Testis (tissue), 5 donors: Measurements from ENCODE around the gene CCR6. TPM values are rescaled to one million over a fixed set of nuclear protein-coding genes. Genes with fewer than 3 reads are reported as not detected.

Experiments used
- DNase-seq: peaks from one replicate; pipeline ENCODE4 v3.0.0-alpha.2; 2019
- H3K27ac ChIP-seq, 2 donors: fragments of 200-600 bp; sonication (generic); one replicate each; pipeline ENCODE4 v1.5.1; 2019
- H3K27me3 ChIP-seq: fragments of 200-600 bp; sonication (generic); one replicate; pipeline ENCODE4 v1.5.1; 2019
- H3K36me3 ChIP-seq: fragments of 200-600 bp; sonication (generic); one replicate; pipeline ENCODE4 v1.5.1; 2017; ENCODE audit warnings: low read depth; ENCODE audit errors: missing control alignments
- H3K4me1 ChIP-seq: fragments of 200-600 bp; sonication (generic); one replicate; pipeline ENCODE4 v1.5.1; 2019
- H3K4me3 ChIP-seq, 2 donors: fragments of 200-600 bp; sonication (generic); one replicate each; pipeline ENCODE4 v1.5.1; 2017 to 2019
- H3K9me3 ChIP-seq: fragments of 200-600 bp; sonication (generic); one replicate; pipeline ENCODE4 v1.5.1; 2017
- CTCF ChIP-seq, 3 experiments: fragments of 450-650 bp in 2 of 3; fragments of 200-600 bp in 1 of 3; sonication (generic) in 1 of 3; IDR thresholded peaks; one replicate each; pipeline ENCODE4 v1.5.1; 2016 to 2019; ENCODE audit warnings: antibody characterized with exemption in 3 of 3, mild to moderate bottlenecking in 2 of 3, moderate library complexity in 1 of 3
- POLR2A ChIP-seq: fragments of 450-650 bp; IDR thresholded peaks from one replicate; pipeline ENCODE4 v1.6.1; 2017; ENCODE audit warnings: antibody characterized with exemption, mild to moderate bottlenecking, moderate library complexity
- WGBS, 2 donors: methylation state at CpG; one replicate each; pipeline ENCODE4 v1.1.5; 2018; 5-methylcytosine and 5-hydroxymethylcytosine counted together
- intact Hi-C: fragments of 100-400 bp; cut with DNase I; formaldehyde crosslinking; loops from one replicate; pipeline ENCODE4 v1.15.1; 2023; ENCODE audit warnings: low total_unique reads
- long read RNA-seq, 2 donors: transcript quantifications; one replicate each; lab custom pipeline, GENCODE V29; 2026
- polyA plus RNA-seq: library from polyadenylated mRNA; stranded (reverse); fragments of 350-450 nt; fragmentation: Illumina TruSeq; extraction: RNeasy Lipid Tissue Mini Kit (QIAGEN cat#74804); gene quantifications from one replicate; pipeline ENCODE4 v1.2.3, GENCODE V29; 2014; ENCODE audit warnings: low read depth, low replicate concordance; ENCODE audit not compliant: insufficient read depth
- total RNA-seq, 2 donors: library from RNA; depleted of rRNA; stranded (reverse); fragments of >200 nt; gene quantifications; one replicate each; pipeline ENCODE4 v1.2.3, GENCODE V29; 2016

CCR6 gene
- under 1 TPM in 1 of 2 donors, not detected in 1; 0.87 TPM for total RNA-seq
- 5.3 TPM for polyA plus RNA-seq
- long read RNA-seq, donor 1, result 0 reads
- long read RNA-seq, donor 2, result 0 reads

GRCh38 chr6:167122827-167123657, at the start of gene CCR6:
Gene CCR6 (plus strand): TSS chr6:167123096. CDS start chr6:167136135, 13,039 bp downstream.
- intact Hi-C loops, result no loop called here
- no peaks in the 10 kb centered on the region for H3K4me1 ChIP-seq
- H3K36me3 ChIP-seq, result no peaks in the 10 kb centered on the region
- no peaks in the 10 kb centered on the region for H3K9me3 ChIP-seq
- TF ChIP-seq POLR2A (no peak), CTCF (IDR thresholded peaks at IDR 0.05) (no peak)
- no peaks in the 10 kb centered on the region for H3K27me3 ChIP-seq
- H3K4me3 ChIP-seq, result no peak within 1 kb of the TSS
- no peak within 1 kb of the TSS for H3K27ac ChIP-seq
- no peak for DNase-seq
- WGBS, 2 donors, result 75 to 81% methylated on average over 8 of the region's 8 CpGs

GRCh38 chr6:167073679-167074274, 49.1 kb upstream of the CCR6 start:
- H3K4me3 ChIP-seq, result no peak overlapping the region
- no peaks in the 10 kb centered on the region for H3K36me3 ChIP-seq
- no peak for TF ChIP-seq POLR2A
- no peak for TF ChIP-seq CTCF (IDR thresholded peaks at IDR 0.05)
- no peaks in the 10 kb centered on the region for H3K27me3 ChIP-seq
- intact Hi-C loops, result no loop called here
- no peaks in the 10 kb centered on the region for H3K4me1 ChIP-seq
- H3K9me3 ChIP-seq, result no peaks in the 10 kb centered on the region
- H3K27ac ChIP-seq, result no peak overlapping the region
- DNase-seq, result no peak

DNA sequence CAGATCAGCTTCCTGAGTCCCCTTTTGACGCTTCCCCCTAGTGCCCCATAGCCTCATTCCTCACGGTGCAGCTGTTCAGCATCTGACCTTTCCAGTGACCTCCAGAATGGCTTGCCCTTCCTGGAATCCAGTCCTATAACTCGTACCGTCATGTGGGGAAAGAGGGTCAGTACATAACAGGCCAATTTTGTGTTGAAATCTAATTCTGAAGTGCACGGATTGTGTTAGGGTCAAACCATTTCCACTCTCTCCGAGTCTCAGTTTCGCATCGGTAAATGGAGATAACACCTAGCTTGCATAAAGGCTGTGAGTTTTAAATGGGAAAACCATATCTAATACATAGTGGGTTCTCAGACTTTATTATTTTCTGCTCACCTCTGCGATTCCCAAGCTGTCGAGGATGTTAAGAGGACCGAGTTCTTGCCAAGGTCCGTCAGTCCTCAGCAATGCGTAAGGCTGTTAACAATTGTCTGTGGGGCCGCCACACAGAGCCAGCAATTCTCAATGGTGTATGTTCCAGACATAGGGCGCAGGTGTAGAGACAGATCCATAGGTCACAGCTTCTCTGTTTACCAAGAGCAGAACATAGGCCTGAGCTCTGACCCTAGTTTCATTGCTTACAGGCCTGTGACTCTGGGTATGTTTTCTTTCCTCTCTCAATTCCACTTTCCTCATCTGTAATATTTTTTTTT, 45.5 kb upstream of the CCR6 start:
- Histone ChIP-seq H3K9me3 (no peaks in the 10 kb centered on the region), H3K27me3 (no peaks in the 10 kb centered on the region), H3K4me3 (no peak overlapping the region), H3K36me3 (no peaks in the 10 kb centered on the region), H3K27ac (no peak overlapping the region), H3K4me1 (no peaks in the 10 kb centered on the region)
- WGBS, 2 donors, result 66 to 75% methylated on average over 13 to 15 of the region's 15 CpGs
- TF ChIP-seq CTCF (IDR thresholded peaks at IDR 0.05) (no peak), POLR2A (no peak)
- intact Hi-C loops, result no loop called here
- DNase-seq, result no peak

GRCh38 chr6:167078745-167079144, 44.2 kb upstream of the CCR6 start:
- WGBS, 2 donors, result 87 to 89% methylated on average over 8 of the region's 8 CpGs
- no peak overlapping the region for H3K4me3 ChIP-seq

More at GRCh38 chr6:167078745-167079144, 44.2 kb upstream of the CCR6 start:
- Histone ChIP-seq H3K9me3 (no peaks in the 10 kb centered on the region), H3K27ac (no peak overlapping the region), H3K36me3 (no peaks in the 10 kb centered on the region), H3K4me1 (no peaks in the 10 kb centered on the region), H3K27me3 (no peaks in the 10 kb centered on the region)
- intact Hi-C loops, result no loop called here
- DNase-seq, result no peak
- TF ChIP-seq POLR2A (no peak), CTCF (IDR thresholded peaks at IDR 0.05) (no peak)
